HCT116 (cell line): Measurements from ENCODE around the gene ZCCHC3. TPM values are rescaled to one million over a fixed set of nuclear protein-coding genes. Genes with fewer than 3 reads are reported as not detected.

Source experiments
- ATAC-seq: fragments of 200-7000 bp; cut with Tn5 transposase; 2 replicates; pipeline ENCODE4 v1.9.1; 2020; ENCODE audit warnings: mild to moderate bottlenecking, moderate library complexity
- BruUV-seq: library from RNA; stranded (reverse); fragments of 400-500 nt; replicated peaks from 2 replicates; lab custom pipeline; 2021; lab: Mats Ljungman, UMichigan
- CTCF ChIA-PET: fragments of 300-600 bp; sonication (Branson Sonifier 250); formaldehyde crosslinking; loops from one replicate; lab custom pipeline; 2021; ENCODE audit warnings: antibody characterized with exemption; lab: Charles Lee
- POLR2A ChIA-PET: fragments of 300-600, 350-600 bp; sonication (Branson Sonifier 250); formaldehyde crosslinking; loops from one replicate; lab custom pipeline; 2021; ENCODE audit warnings: antibody characterized with exemption; lab: Charles Lee
- RAD21 ChIA-PET, 2 experiments: fragments of 300-600 bp; sonication (Branson Sonifier 250); formaldehyde crosslinking; loops; one replicate each; lab custom pipeline; 2023; ENCODE audit warnings: low total read pairs in 2 of 2; ENCODE audit not compliant: uncharacterized antibody in 2 of 2, unreplicated experiment in 2 of 2, low non-redundant PET in 1 of 2; lab: Charles Lee
- DNase-seq: peaks from one replicate; pipeline ENCODE4 v3.0.0-alpha.2; 2010; ENCODE audit warnings: low read depth, low spot score
- H2AFZ ChIP-seq: fragments of 200-600 bp; shearing (Covaris generic), sonication (generic); 2 replicates; pipeline ENCODE4 v1.6.1; 2017; ENCODE audit warnings: low read depth, mixed run types, mixed read lengths, antibody characterized with exemption, low read length; ENCODE audit not compliant: poor library complexity, severe bottlenecking
- H3K27ac ChIP-seq: 2 replicates; pipeline ENCODE4 v1.5.1; 2012; ENCODE audit warnings: low read depth, low read length
- H3K27me3 ChIP-seq: fragments of 200-600 bp; sonication (generic); 2 replicates; pipeline ENCODE4 v1.6.1; 2016; ENCODE audit warnings: mixed run types, low read length, mixed read lengths; ENCODE audit not compliant: insufficient read depth
- H3K36me3 ChIP-seq, 2 experiments: fragments of 200-500 bp in 1 of 2; fragments of 200-600 bp in 1 of 2; sonication (Bioruptor generic) in 1 of 2; sonication (generic) in 1 of 2; 2 replicates each; pipeline versions ENCODE4 v1.5.1 to v1.6.1; 2014 to 2016; ENCODE audit warnings: low read length in 2 of 2, inconsistent platforms in 1 of 2, mixed read lengths in 1 of 2, mixed run types in 1 of 2; ENCODE audit not compliant: insufficient read depth in 2 of 2, control insufficient read depth in 1 of 2
- H3K4me1 ChIP-seq, 2 experiments: fragments of 200-600 bp in 1 of 2; sonication (generic) in 1 of 2; 2 replicates each; pipeline versions ENCODE4 v1.5.1 to v1.6.1; 2012 to 2017; ENCODE audit warnings: low read length in 2 of 2, inconsistent platforms in 1 of 2, mild to moderate bottlenecking in 1 of 2, mixed read lengths in 1 of 2, mixed run types in 1 of 2, moderate library complexity in 1 of 2; ENCODE audit not compliant: insufficient read depth in 2 of 2, control insufficient read depth in 1 of 2
- H3K4me2 ChIP-seq: fragments of 200-600 bp; sonication (generic); 2 replicates; pipeline ENCODE4 v1.6.1; 2017; ENCODE audit warnings: mixed run types, low read length, mixed read lengths
- H3K4me3 ChIP-seq, 2 experiments: fragments of 200-600 bp in 1 of 2; sonication (generic) in 1 of 2; replicated peaks in 1 of 2; 2 replicates each; pipeline ENCODE4 v1.5.1; 2011 to 2016; ENCODE audit warnings: low read length in 2 of 2, control low read depth in 1 of 2, low read depth in 1 of 2, mild to moderate bottlenecking in 1 of 2, mixed read lengths in 1 of 2, mixed run types in 1 of 2
- H3K79me2 ChIP-seq: fragments of 200-600 bp; sonication (generic); 2 replicates; pipeline ENCODE4 v1.6.1; 2017; ENCODE audit warnings: mild to moderate bottlenecking, mixed run types, low read length, moderate library complexity, mixed read lengths; ENCODE audit not compliant: insufficient read depth
- H3K9ac ChIP-seq: fragments of 200-600 bp; sonication (generic); 2 replicates; pipeline ENCODE4 v1.6.1; 2016; ENCODE audit warnings: low read length, mixed read lengths
- H3K9me2 ChIP-seq: fragments of 200-600 bp; sonication (generic), shearing (Covaris generic); 2 replicates; pipeline ENCODE4 v1.6.1; 2017; ENCODE audit warnings: mixed run types, mild to moderate bottlenecking, moderate library complexity; ENCODE audit not compliant: insufficient read depth
- H3K9me3 ChIP-seq, 2 experiments: fragments of 200-500 bp in 1 of 2; fragments of 200-600 bp in 1 of 2; sonication (Bioruptor generic) in 1 of 2; sonication (generic) in 1 of 2; 2 replicates each; pipeline ENCODE4 v1.6.1; 2014 to 2017; ENCODE audit warnings: low read length in 2 of 2, mixed read lengths in 2 of 2, inconsistent platforms in 1 of 2, low read depth in 1 of 2, mild to moderate bottlenecking in 1 of 2, mixed run types in 1 of 2, moderate library complexity in 1 of 2; ENCODE audit not compliant: control insufficient read depth in 1 of 2, insufficient read depth in 1 of 2
- H4K20me1 ChIP-seq: fragments of 200-600 bp; sonication (generic), shearing (Covaris generic); 2 replicates; pipeline ENCODE4 v1.6.1; 2017; ENCODE audit warnings: mixed run types, mild to moderate bottlenecking, moderate library complexity; ENCODE audit not compliant: insufficient read depth
- CEBPB ChIP-seq: IDR thresholded peaks from 2 replicates; pipeline ENCODE4 v1.6.1; 2012; ENCODE audit warnings: low read depth
- ELF1 ChIP-seq: IDR thresholded peaks from 2 replicates; pipeline ENCODE4 v1.6.1; 2012; ENCODE audit warnings: low read depth, borderline replicate concordance
- JUND ChIP-seq: IDR thresholded peaks from 2 replicates; pipeline ENCODE4 v1.6.1; 2012
- POLR2A ChIP-seq: IDR thresholded peaks from 2 replicates; pipeline ENCODE4 v1.7.0; 2011; ENCODE audit warnings: borderline replicate concordance; ENCODE audit not compliant: insufficient read depth, insufficient read length; ENCODE audit errors: extremely low read depth
- POLR2AphosphoS5 ChIP-seq: IDR thresholded peaks from 2 replicates; pipeline ENCODE4 v1.6.1; 2011; ENCODE audit warnings: mild to moderate bottlenecking, low read depth, low read length, moderate library complexity
- RAD21 ChIP-seq: IDR thresholded peaks from 2 replicates; pipeline ENCODE4 v1.6.1; 2012; ENCODE audit warnings: low read depth, mild to moderate bottlenecking
- SIN3A ChIP-seq: IDR thresholded peaks from 2 replicates; pipeline ENCODE4 v1.6.1; 2012; ENCODE audit warnings: low read depth
- TCF7L2 ChIP-seq: IDR thresholded peaks from 2 replicates; pipeline ENCODE4 v1.7.0; 2011; ENCODE audit warnings: borderline replicate concordance, inconsistent platforms; ENCODE audit not compliant: insufficient read depth, insufficient read length; ENCODE audit errors: extremely low read depth
- ZFX ChIP-seq: fragments of 450-650 bp; IDR thresholded peaks from 2 replicates; pipeline ENCODE4 v1.6.1; 2017
- ZNF274 ChIP-seq: fragments of 200-500 bp; sonication (Bioruptor generic); IDR thresholded peaks from 2 replicates; pipeline ENCODE4 v1.6.1; 2014; ENCODE audit warnings: mild to moderate bottlenecking, low read depth, low read length, inconsistent platforms
- intact Hi-C: fragments of 100-400 bp; cut with micrococcal nuclease; formaldehyde crosslinking; loops from 2 replicates; pipeline ENCODE4 v1.10.0; 2022
- total RNA-seq: library from RNA; stranded (reverse); gene quantifications from one replicate; pipeline ENCODE4 v1.2.1, GENCODE V29; 2021; ENCODE audit not compliant: unreplicated experiment
- TF ChIP-seq, protein P1 (sequence below): IDR thresholded peaks from 2 replicates; pipeline ENCODE4 v1.6.1; 2012
- TF ChIP-seq, protein P2 (sequence below): IDR thresholded peaks from 2 replicates; pipeline ENCODE4 v1.6.1; 2011; ENCODE audit warnings: mild to moderate bottlenecking, low read length, moderate library complexity; ENCODE audit not compliant: insufficient replicate concordance; ENCODE audit errors: extremely low read depth
- TF ChIP-seq, protein P3 (sequence below): IDR thresholded peaks from 2 replicates; pipeline ENCODE4 v1.6.1; 2012; ENCODE audit warnings: low read depth
- TF ChIP-seq, protein P4 (sequence below): IDR thresholded peaks from 2 replicates; pipeline ENCODE4 v1.6.1; 2012

The ZCCHC3 gene
- total RNA-seq, 1 experiment from 2014 or later, result 19.3 TPM

DNA sequence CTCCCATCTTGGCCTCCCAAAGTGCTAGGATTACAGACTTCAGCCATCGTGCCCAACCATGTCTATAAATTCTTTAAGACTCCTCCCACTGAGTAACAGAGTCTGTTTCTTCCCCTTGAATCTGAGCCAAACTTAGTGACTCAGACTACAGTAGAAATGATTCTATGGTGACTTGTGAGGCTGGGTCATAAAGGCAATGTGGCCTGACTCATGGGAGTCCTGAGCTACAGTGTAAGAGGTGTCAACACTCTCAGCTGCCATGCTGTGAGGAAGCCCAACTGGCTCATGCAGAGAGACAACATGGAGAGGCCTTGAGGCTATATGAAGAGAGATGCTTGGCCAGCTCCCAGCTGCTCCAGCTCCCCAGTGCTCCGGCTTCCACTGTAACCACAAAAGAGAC lies 44.3 kb downstream of the ZCCHC3 start (continued):
- TF ChIP-seq, protein P1, sequence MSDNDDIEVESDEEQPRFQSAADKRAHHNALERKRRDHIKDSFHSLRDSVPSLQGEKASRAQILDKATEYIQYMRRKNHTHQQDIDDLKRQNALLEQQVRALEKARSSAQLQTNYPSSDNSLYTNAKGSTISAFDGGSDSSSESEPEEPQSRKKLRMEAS, result peak; percentile 98
- no peak; the same call in 1 of the 2 replicates for TF ChIP-seq CEBPB
- TF ChIP-seq POLR2A, result no peak

DNA sequence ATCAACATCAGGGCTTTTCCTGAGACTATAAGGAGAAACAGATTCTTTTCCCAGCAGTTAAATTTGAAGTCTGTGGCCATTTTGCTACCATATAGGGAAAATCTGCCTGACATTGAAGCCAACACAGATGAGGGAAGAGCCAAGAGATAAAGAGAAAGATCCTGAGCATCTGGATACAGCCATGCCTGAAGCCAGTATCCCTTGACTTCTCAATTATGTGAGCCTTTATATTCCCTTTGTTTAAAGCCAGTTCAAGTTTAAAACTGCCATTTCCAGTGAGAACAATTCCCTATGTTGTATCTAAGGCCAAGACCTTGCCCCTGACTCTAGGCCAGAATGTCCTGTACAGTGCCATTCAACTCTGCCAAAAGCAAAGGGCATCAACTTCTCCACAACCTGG lies 45.7 kb downstream of the ZCCHC3 start:
- Histone ChIP-seq H3K27ac (no peak overlapping the region), H3K79me2 (no peaks in the 10 kb centered on the region), H4K20me1 (no peaks in the 10 kb centered on the region), H3K36me3 (no peaks in the 10 kb centered on the region), H2AFZ (no peak overlapping the region), H3K9me2 (no peaks in the 10 kb centered on the region), H3K9me3 (peaks cover 0 to 17% of the 10 kb centered on the region in 2 experiments; a peak in 2 of 4 replicates), H3K4me2 (no peak overlapping the region), H3K9ac (no peak overlapping the region), H3K4me3 (no peak overlapping the region), H3K4me1 (peaks cover 5 to 26% of the 10 kb centered on the region in 2 experiments), H3K27me3 (no peaks in the 10 kb centered on the region)
- ChIA-PET POLR2A (no interaction called here), CTCF (no interaction called here), RAD21 (no interaction called here)
- TF ChIP-seq ZFX (no peak), POLR2A (no peak), JUND (no peak), TCF7L2 (no peak), POLR2AphosphoS5 (no peak), CEBPB (no peak), SIN3A (no peak), ZNF274 (no peak), RAD21 (no peak), ELF1 (no peak)
- TF ChIP-seq, protein P2, sequence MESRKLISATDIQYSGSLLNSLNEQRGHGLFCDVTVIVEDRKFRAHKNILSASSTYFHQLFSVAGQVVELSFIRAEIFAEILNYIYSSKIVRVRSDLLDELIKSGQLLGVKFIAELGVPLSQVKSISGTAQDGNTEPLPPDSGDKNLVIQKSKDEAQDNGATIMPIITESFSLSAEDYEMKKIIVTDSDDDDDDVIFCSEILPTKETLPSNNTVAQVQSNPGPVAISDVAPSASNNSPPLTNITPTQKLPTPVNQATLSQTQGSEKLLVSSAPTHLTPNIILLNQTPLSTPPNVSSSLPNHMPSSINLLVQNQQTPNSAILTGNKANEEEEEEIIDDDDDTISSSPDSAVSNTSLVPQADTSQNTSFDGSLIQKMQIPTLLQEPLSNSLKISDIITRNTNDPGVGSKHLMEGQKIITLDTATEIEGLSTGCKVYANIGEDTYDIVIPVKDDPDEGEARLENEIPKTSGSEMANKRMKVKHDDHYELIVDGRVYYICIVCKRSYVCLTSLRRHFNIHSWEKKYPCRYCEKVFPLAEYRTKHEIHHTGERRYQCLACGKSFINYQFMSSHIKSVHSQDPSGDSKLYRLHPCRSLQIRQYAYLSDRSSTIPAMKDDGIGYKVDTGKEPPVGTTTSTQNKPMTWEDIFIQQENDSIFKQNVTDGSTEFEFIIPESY, result no peak
- TF ChIP-seq, protein P3, sequence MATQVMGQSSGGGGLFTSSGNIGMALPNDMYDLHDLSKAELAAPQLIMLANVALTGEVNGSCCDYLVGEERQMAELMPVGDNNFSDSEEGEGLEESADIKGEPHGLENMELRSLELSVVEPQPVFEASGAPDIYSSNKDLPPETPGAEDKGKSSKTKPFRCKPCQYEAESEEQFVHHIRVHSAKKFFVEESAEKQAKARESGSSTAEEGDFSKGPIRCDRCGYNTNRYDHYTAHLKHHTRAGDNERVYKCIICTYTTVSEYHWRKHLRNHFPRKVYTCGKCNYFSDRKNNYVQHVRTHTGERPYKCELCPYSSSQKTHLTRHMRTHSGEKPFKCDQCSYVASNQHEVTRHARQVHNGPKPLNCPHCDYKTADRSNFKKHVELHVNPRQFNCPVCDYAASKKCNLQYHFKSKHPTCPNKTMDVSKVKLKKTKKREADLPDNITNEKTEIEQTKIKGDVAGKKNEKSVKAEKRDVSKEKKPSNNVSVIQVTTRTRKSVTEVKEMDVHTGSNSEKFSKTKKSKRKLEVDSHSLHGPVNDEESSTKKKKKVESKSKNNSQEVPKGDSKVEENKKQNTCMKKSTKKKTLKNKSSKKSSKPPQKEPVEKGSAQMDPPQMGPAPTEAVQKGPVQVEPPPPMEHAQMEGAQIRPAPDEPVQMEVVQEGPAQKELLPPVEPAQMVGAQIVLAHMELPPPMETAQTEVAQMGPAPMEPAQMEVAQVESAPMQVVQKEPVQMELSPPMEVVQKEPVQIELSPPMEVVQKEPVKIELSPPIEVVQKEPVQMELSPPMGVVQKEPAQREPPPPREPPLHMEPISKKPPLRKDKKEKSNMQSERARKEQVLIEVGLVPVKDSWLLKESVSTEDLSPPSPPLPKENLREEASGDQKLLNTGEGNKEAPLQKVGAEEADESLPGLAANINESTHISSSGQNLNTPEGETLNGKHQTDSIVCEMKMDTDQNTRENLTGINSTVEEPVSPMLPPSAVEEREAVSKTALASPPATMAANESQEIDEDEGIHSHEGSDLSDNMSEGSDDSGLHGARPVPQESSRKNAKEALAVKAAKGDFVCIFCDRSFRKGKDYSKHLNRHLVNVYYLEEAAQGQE, result no peak
- TF ChIP-seq, protein P4, sequence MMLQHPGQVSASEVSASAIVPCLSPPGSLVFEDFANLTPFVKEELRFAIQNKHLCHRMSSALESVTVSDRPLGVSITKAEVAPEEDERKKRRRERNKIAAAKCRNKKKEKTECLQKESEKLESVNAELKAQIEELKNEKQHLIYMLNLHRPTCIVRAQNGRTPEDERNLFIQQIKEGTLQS, result no peak
- no peak for ATAC-seq
- DNase-seq, result no peak
- BruUV-seq, result no TSS peak
- intact Hi-C loops, result no loop called here
